GM12891 (cell line): ENCODE measurements around the gene ABCC9.
"Not testable (repeated sequence)": the region's sequence is repeated elsewhere in the genome, so short reads cannot be mapped to it uniquely, and the experiment has no call there.

ENCODE experiments used
- DNase-seq: peaks from one replicate; pipeline ENCODE4 v3.0.0; 2011; ENCODE audit warnings: low spot score; ENCODE audit not compliant: insufficient read length
- FAIRE-seq: peaks from 2 replicates; lab custom pipeline; 2011; peaks lifted over from hg19 to GRCh38; lab: Jason Lieb, UNC
- PAX5 ChIP-seq: IDR thresholded peaks from 2 replicates; pipeline ENCODE4 v1.6.1; 2011; ENCODE audit warnings: low read length, moderate library complexity, mild to moderate bottlenecking; ENCODE audit not compliant: insufficient read depth, severe bottlenecking
- POLR2A ChIP-seq: IDR thresholded peaks from 2 replicates; pipeline ENCODE4 v1.6.1; 2011; ENCODE audit warnings: low read depth, low read length, control low read depth
- POLR2AphosphoS5 ChIP-seq: IDR thresholded peaks from 2 replicates; pipeline ENCODE4 v1.6.1; 2011; ENCODE audit warnings: low read depth, low read length, control low read depth
- POU2F2 ChIP-seq: IDR thresholded peaks from 2 replicates; pipeline ENCODE4 v1.6.1; 2011; ENCODE audit warnings: low read depth, mild to moderate bottlenecking, control low read depth, low read length, moderate library complexity
- SPI1 ChIP-seq: IDR thresholded peaks from 2 replicates; pipeline ENCODE4 v1.6.1; 2011; ENCODE audit warnings: low read depth, low read length, control low read depth
- TAF1 ChIP-seq: IDR thresholded peaks from 2 replicates; pipeline ENCODE4 v1.6.1; 2011; ENCODE audit warnings: low read depth, low read length, control low read depth

The ABCC9 gene

DNA sequence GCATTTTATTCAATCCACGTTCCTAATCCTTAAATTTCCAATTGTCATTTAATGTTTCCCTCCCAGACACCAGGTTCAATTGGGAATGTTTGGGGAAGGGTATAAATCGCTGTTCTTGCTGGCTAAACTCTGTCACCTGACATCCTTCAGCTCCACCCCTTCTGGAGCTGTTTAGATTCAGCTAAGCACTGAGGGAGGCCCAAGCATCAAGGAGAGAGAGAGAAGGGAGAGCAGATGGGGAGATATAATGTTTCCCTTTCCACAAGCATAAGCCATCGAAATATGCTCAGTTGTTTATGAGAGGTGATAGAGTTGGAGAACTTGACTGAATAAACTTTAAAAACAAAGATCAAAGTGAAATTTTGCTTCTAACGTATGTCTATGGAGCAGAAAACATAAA, 1.8 kb downstream of the ABCC9 start:
- DNase-seq (no peak), FAIRE-seq (no peak)
- TF ChIP-seq TAF1 (no peak), POLR2A (no peak), SPI1 (no peak), POLR2AphosphoS5 (no peak), PAX5 (no peak), POU2F2 (no peak)

DNA sequence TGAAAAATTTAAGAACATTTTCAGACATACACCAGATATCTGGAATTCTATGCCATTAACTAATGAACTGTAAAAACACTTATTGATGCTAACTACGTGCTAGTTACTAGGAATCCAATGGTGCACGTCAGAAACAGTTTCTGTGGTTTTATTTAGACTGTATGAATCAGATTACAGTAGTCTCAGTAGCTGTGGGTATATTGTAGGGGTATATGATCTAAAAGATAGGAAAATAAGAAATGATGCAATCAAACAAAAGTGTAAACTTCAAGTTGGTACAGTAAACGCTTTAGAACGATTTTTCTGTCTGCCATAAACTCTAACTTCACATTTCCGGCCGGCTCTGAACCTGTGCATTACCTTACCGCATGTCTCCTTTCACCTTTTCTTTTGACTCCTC, 2.3 kb downstream of the ABCC9 start:
- FAIRE-seq = no peak
- no peak for DNase-seq
- TF ChIP-seq POLR2A (no peak), PAX5 (no peak), POU2F2 (no peak), TAF1 (no peak), SPI1 (no peak)

DNA sequence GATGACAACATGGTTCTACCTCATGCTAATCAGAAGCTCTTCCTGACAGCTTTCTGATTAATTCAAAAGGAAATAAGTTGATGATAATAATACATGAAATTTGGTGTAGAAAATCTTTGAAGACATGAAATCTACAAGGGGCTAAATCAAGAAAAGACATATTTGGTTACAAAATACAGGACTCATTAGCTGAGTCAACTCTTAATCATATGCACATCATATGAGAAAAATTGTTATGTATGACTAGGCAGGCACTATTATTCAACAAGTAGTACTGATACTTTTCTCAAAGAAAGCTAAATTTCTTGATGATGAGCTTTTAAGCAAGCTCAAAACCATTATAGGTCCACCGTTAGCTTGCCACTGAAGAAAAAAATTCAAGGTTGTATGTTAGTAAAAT, 7.1 kb downstream of the ABCC9 start:
- TF ChIP-seq PAX5 (no peak), POLR2A (no peak), POLR2AphosphoS5 (no peak)
- DNase-seq = no peak

DNA sequence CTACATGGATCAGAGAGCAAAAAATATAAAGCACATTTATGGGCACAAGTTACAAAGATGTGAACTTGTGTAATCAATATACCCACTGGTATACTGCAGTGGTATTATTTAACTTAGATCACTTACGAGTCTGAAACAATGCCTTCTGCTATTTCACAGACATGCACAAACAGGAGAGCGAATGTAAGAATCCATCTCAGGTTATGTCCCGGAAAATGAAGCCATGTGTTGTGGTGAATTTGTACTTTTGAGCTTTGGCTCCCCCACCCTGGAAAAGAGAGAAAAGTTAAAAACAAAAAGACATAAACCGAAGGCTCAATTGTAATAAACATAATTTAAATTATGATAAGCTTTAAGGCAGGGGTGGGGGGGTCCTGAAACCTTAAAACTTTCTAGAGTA, 7.6 kb downstream of the ABCC9 start:
- no peak for DNase-seq
- no peak for FAIRE-seq
- no peak for TF ChIP-seq SPI1
- no peak for TF ChIP-seq POLR2A
- no peak for TF ChIP-seq POU2F2
- TF ChIP-seq POLR2AphosphoS5 = no peak
- TF ChIP-seq PAX5 = no peak
- TF ChIP-seq TAF1 = no peak

More for the DNA sequence above, 7.1 kb downstream of the ABCC9 start:
- FAIRE-seq = no peak

DNA sequence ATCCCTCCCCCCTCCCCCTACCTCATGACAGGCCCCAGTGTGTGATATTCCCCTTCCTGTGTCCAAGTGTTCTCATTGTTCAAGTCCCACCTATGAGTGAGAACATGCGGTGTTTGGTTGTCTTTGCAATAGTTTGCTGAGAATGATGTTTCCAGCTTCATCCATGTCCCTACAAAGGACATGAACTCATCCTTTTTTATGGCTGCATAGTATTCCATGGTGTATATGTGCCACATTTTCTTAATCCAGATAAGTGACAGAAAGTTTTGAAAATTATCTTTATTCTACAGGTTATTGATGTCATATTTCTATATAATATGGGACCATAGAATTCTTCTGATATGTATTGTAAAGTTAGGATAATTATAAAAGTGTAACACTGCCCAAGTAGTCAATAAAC, 11.3 kb downstream of the ABCC9 start:
- not testable (repeated sequence) for DNase-seq, FAIRE-seq

DNA sequence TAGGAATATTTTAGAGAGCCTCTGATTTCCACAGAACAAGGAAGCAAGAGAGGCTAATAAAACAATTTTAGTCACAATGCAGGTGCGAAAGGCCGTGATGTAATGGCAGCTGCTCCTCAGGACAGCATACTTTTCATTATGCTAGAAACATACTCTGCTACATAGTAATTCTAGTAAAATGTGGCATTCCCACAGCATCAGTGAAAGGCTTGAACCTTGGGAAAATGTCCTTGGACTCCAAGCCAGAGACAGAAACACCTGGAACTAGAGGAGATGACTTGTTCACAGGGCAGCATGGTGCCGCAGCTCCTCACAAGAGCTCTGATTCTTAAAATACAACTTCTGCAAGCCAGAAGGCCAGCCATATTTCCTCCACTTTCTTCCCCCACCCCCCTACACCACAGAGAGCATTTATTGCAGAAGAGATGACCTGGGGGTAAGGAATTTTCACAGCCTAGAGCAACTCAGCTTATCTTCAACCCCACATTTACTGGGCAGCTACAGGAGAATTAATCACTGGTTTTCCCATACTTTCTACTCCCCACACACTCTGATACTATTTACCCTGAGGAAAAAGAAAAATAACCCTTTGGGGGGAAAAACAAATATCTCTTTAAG, 15.8 kb downstream of the ABCC9 start:
- no peak for DNase-seq
- TF ChIP-seq POLR2A (no peak), POLR2AphosphoS5 (no peak), SPI1 (no peak), PAX5 (no peak), POU2F2 (no peak), TAF1 (no peak)
- no peak for FAIRE-seq

DNA sequence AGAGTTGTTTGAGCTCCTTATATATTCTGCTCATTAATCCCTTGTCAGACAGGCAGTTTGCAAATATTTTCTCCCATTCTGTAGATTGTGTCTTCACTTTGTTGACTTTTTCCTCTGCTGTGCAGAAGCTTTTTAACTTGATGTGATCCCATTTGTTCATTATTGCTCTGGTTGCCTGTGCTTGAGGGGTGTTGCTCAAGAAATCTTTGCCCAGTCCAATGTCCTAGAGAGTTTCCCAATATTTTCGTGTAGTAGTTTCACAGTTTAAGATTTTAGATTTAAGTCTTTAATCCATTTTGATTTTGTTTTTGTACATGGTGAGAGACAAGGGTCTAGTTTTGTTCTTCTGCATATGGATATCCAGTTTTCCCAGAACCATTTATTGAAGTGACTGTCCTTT, 19.8 kb downstream of the ABCC9 start:
- no peak for DNase-seq
- TF ChIP-seq TAF1 (no peak), SPI1 (no peak), POLR2AphosphoS5 (no peak), POLR2A (no peak), PAX5 (no peak)
- FAIRE-seq = no peak

DNA sequence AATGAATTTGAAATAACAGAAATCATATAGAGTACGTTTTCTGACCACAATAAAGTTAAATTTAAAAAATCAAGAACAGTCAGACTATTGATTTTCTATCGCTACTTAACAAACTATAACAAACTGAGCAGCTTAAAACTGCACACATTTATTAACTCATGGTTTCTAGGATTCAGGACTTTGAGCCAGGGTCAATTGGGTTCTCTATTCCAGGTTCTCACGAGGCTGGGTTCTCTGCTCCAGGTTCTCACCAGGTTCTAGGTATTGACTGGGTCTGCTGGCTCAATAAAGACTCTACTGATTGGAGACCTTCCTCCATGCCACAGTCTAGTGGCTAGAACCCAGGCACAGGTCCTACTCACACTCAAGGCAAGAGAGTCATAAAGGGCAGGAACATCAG, 22.8 kb downstream of the ABCC9 start:
- no peak for DNase-seq

DNA sequence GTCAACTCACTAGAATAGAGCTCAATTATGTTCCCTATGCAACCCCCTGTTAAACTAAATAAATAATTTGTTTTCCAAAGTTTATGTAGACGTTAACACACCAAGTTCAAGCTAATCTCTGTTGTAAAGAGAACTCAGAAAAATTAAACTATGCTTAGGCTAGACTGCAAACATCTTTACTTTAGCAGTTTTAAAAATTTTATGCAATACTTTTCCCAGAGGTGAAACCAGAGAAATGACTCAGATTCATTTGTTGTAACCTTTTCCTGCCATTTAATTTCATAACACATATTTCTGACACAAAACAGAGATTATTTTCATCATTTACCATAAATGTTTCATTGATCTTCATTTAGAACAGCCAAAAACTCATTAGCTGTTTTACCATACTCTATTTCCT, 27.4 kb downstream of the ABCC9 start:
- TF ChIP-seq TAF1 (no peak), PAX5 (no peak), POU2F2 (no peak), POLR2AphosphoS5 (no peak), POLR2A (no peak), SPI1 (no peak)
- FAIRE-seq (no peak), DNase-seq (no peak)

More for the DNA sequence above, 22.8 kb downstream of the ABCC9 start:
- FAIRE-seq = no peak
- TF ChIP-seq POLR2AphosphoS5 (no peak), POLR2A (no peak), POU2F2 (no peak), TAF1 (no peak), SPI1 (no peak), PAX5 (no peak)

DNA sequence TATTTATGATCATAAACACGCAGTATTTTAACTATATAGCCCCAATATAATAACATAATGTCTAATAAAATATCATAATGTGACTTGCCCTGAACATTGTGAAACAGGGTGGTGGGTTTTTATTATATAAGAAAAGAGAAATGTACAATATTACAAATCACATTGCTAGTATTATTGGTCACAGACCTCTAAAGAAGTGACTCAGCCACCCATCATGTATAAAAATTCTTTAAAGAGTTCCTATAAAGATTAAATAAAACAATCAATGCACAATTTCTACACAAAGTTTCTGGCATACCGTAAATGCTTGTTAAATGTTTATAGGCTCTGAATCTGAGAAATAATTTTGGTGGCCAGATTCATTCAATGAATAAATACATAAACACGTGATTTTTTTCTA, 28.9 kb downstream of the ABCC9 start:
- FAIRE-seq (no peak), DNase-seq (no peak)
- TF ChIP-seq POLR2AphosphoS5 (no peak), TAF1 (no peak), SPI1 (no peak), PAX5 (no peak), POLR2A (no peak), POU2F2 (no peak)

DNA sequence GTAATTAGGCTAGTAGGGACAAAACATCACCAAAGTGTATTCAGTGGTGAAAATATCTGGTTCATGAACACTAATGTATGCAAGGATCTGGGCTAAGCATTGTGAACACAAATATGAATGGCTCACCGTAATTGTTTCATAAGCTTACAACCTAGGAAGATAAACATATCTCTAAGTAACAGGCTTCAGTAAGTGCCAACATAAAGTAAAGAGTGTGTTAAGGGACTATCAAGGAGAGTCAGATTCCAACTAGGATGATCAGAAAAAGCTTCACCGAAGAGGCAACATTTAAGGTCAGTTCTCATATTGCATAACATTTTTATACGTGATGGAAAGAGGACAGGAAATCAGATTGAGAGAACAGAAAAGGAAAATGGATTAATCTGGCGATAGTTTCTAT, 29.4 kb downstream of the ABCC9 start:
- TF ChIP-seq SPI1 = no peak
- no peak for TF ChIP-seq POLR2AphosphoS5
- TF ChIP-seq TAF1 = no peak
- no peak for TF ChIP-seq PAX5
- no peak for TF ChIP-seq POU2F2
- TF ChIP-seq POLR2A = no peak
- DNase-seq = no peak
- FAIRE-seq = no peak
